GM13976 (cell line): ENCODE results near the gene DISC1.

ENCODE experiments used
- DNase-seq: peaks from one replicate; pipeline ENCODE4 v3.0.0; 2012; ENCODE audit warnings: low spot score
- in situ Hi-C: fragments of 300-500 bp; cut with MboI; formaldehyde crosslinking; loops from one replicate; pipeline ENCODE4 v1.12.0; 2022; ENCODE audit warnings: low sequenced_read_pairs, mixed read lengths, inconsistent platforms; ENCODE audit not compliant: unreplicated experiment
- TF ChIP-seq, protein P1 (sequence below): IDR thresholded peaks from 2 replicates; pipeline ENCODE4 v1.5.1; 2012; ENCODE audit warnings: borderline replicate concordance, mild to moderate bottlenecking; ENCODE audit not compliant: insufficient read depth; ENCODE audit errors: extremely low read depth, missing control alignments, control extremely low read depth

DISC1 gene

DNA sequence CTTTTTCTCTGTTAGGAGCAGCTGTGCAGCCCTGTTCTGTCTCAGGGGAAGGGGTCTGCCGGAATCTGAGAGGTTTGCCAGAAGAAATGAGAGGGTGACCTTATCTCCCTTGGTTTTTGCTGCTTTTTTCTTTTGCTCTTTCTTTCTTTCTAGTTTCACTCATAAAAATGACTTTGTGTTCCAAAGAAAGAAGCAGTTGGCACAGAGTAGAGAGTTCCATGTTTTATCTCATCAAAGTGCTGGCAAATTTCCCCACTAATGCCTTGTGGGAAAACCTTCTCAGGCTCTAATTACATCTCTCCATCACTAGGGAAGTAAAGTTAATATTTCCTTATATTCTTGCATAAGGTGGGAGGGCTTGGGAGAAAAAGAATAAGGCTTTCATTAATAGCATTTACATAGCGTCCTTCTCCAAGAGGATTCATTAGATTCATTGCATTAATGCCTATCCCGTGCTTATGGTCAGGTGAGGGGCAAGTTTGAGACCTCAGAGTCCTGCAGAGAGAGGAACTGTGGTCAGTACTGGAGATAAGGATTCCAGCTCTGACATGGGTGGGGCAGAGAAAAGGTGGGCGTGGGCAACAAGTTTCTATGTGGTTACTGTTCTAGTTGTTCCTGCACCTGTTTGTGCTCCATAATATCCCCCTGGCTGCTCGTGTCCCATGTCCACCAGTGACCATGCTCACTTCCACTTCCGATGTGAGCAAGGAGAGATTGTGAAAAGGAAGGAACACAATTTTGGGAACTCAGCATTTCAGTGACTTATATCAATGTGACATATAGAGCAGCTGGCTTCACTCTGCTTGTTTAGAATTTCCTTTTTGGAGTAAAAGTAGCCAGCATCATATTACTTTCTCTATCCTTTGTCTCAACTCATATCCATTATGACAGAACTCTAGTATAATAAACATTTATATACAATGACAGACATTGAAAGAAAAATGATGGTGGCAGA is 79.5 kb downstream of the DISC1 start:
- no peak for DNase-seq
- TF ChIP-seq, protein P1, sequence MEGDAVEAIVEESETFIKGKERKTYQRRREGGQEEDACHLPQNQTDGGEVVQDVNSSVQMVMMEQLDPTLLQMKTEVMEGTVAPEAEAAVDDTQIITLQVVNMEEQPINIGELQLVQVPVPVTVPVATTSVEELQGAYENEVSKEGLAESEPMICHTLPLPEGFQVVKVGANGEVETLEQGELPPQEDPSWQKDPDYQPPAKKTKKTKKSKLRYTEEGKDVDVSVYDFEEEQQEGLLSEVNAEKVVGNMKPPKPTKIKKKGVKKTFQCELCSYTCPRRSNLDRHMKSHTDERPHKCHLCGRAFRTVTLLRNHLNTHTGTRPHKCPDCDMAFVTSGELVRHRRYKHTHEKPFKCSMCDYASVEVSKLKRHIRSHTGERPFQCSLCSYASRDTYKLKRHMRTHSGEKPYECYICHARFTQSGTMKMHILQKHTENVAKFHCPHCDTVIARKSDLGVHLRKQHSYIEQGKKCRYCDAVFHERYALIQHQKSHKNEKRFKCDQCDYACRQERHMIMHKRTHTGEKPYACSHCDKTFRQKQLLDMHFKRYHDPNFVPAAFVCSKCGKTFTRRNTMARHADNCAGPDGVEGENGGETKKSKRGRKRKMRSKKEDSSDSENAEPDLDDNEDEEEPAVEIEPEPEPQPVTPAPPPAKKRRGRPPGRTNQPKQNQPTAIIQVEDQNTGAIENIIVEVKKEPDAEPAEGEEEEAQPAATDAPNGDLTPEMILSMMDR = no peak
- in situ Hi-C loops = no loop called here

DNA sequence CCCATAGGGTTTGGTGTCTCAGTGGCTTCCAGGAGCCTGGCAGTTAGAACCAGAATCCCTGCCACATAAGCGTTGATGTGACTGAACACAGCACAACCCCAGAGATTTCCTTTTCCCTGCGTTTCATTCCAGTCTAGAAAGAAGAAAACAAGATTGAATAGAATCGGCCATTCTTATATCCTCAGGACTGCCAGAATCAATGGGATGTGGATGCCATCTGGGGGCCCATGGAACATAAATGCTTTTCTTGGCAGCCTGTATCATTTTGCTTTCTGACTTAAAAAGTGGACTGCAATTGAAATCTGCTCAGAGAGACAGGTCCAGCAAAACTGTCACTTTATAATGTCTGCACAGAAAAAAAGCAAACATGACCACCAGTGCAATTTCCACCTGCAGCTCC is 80.3 kb downstream of the DISC1 start:
- TF ChIP-seq, protein P1 = no peak
- in situ Hi-C loops = no loop called here
- DNase-seq = no peak

DNA sequence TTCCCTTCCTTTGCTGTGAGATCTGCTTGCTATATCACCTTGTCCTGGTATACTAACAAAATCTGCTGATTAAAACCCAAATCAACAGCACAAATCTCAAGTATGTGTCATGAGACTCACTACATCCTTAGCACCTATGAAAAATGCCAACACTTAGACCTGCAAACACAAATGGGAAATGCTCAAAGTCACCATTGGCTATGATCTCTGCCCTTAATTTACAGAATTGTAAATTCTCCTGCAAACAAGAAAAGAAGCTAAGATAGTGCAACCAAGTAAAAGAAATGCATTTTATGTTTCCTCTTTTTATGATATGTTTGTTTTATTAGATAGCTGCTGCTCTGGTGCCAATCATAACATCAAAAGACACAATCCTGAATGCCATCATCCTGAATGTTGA is 80.8 kb downstream of the DISC1 start:
- DNase-seq = no peak
- in situ Hi-C loops = no loop called here
- TF ChIP-seq, protein P1 = no peak

DNA sequence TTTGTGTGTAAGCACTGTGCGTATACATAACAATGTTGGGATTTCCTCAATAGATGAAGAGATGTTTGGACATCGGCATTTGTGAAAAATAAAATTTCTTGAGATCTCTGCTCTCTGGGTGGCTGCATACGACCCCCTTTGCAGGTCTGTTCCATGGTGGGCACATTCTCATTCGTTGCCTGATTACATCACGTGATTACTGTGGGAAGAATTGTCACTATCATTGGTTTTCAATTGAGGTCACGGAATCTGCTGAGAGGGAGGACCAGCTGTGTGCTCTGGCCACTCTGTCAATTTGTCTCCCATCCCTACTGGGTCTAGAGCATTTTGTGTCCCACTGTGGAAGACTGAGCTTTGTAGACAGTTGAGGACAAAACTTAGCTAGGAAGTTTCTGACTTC is 81.8 kb downstream of the DISC1 start:
- in situ Hi-C loops = no loop called here
- TF ChIP-seq, protein P1 = no peak
- no peak for DNase-seq

DNA sequence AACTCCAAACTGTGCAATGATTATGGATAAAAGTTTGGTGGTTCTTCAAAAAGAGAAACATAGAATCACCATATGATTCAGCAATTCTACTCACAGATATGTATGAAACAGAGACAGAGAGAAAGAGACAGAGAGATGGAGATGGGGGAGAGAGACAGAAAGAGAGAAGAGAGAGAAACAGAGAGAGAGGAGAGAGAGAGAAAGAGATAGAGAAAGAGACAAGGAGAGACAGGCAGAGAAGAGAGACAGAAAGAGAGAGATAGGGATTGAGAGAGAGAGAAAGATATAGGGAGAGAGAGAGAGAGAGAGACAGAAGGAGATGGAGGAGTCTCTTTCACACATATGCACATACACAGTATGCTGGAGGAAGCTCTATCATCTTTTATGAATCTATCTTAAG is 87.8 kb downstream of the DISC1 start:
- in situ Hi-C loops = no loop called here
- TF ChIP-seq, protein P1 = no peak
- DNase-seq = no peak

DNA sequence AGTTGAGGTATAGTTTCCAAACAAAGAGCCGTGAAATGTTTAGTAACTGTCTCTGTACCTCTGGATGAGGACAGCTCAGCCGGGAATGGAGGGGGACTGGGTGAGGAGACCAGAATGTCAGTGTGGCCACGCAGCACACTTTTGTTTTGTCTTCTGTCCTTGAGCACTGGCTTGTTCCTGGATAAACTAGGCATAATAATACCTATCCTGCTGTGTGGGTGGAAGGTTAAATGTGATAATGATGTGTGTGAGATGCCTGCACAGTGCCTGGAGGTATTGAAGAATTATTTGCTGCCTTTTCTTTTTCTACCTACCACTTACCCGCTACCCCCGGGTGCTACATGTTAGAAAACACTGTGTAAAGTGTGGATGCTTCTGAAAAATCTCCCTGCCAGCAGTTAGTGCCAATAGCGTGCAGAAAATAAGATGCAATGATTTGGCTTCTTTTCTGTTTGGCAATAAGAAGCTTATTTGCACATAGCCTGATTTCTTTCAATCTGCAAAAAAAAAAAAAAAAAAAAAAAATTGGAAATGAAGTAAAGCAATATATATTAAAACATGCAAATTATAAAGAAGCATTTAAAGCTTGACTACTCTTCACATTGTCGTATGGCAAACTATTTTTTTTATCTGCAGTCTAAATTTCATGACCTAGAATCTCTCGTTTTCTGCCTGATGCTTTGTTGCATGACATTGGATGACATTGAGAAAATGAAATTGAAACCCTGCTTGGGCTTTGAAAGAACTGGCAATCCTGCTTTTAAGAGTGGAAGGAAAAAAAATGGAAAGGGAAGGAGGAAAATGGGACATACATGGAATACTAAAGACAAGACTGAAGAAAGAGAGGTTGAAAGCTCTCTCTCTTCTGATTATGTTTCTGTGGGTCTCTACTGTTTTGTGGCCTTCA is 89.5 kb downstream of the DISC1 start:
- in situ Hi-C loops = no loop called here
- no peak for DNase-seq
- TF ChIP-seq, protein P1 = no peak
